Measurements from ENCODE around the gene TNFAIP6.

GRCh38 chr2:151381266-151381665 lies 23.9 kb downstream of the TNFAIP6 start:
- TF ChIP-seq CTCF (IDR thresholded peaks at IDR 0.05) (no peak), POLR2A (IDR thresholded peaks at IDR 0.05) (no peak)
